ENCODE data around the gene SCUBE1. TPM values are rescaled to one million over a fixed set of nuclear protein-coding genes. Genes with fewer than 3 reads are reported as not detected.

The SCUBE1 gene
- total RNA-seq, 4 donors from 2014 or later: 0.78 to 3.5 (median 0.95) TPM

GRCh38 chr22:43209971-43210370 is 133.2 kb downstream of the SCUBE1 start:
- no peaks in the 10 kb centered on the region for H3K4me1 ChIP-seq
- no peak for DNase-seq
- H3K4me3 ChIP-seq (replicated peaks in 1 of 3): no peak overlapping the region
- H3K27me3 ChIP-seq: no peaks in the 10 kb centered on the region
- no peaks in the 10 kb centered on the region for H3K36me3 ChIP-seq
- no peak overlapping the region for H3K27ac ChIP-seq
- TF ChIP-seq POLR2A (IDR thresholded peaks at IDR 0.05) (no peak), CTCF (IDR thresholded peaks at IDR 0.05) (no peak)
- WGBS, 2 donors: 83 to 95% methylated on average over 10 to 17 of the region's 22 CpGs
- intact Hi-C loops (cut with DNase I): no loop called here
- H3K9me3 ChIP-seq: no peaks in the 10 kb centered on the region

DNA sequence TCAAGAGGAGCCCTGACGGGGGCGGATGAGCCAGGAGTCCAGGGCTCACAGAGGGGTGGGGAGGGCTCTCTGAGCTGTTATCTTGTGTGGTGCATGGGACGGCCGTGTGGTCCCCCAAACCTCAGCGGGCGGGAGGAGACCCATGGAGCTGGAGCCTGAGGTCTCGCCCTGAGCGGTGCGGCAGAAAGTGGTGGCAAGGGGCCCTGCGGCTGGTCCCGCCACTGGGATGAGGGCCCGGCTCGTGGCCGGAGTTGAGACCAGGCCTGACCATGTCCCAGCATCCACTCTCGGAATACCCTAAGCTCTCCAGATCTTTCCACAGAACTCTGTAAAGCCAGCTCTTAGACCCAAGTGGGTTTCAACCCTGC is 133.7 kb downstream of the SCUBE1 start:
- TF ChIP-seq CTCF (IDR thresholded peaks at IDR 0.05): no peak
- TF ChIP-seq POLR2A (IDR thresholded peaks at IDR 0.05): no peak
- intact Hi-C loops (cut with DNase I): no loop called here
- no peak for DNase-seq
- Histone ChIP-seq H3K9me3 (no peaks in the 10 kb centered on the region), H3K27ac (no peak overlapping the region), H3K4me1 (no peaks in the 10 kb centered on the region), H3K4me3 (replicated peaks in 1 of 3) (no peak overlapping the region), H3K27me3 (no peaks in the 10 kb centered on the region), H3K36me3 (no peaks in the 10 kb centered on the region)
- WGBS, 2 donors: 69 to 80% methylated on average over 5 of the region's 15 CpGs

GRCh38 chr22:43208703-43209522 is 134.3 kb downstream of the SCUBE1 start:
- 89 to 94% methylated on average over 13 to 19 of the region's 26 CpGs for WGBS, 2 donors

GRCh38 chr22:43207849-43208702 is 135.1 kb downstream of the SCUBE1 start:
- no peak for TF ChIP-seq POLR2A (IDR thresholded peaks at IDR 0.05)
- no peak for TF ChIP-seq CTCF (IDR thresholded peaks at IDR 0.05)
- no peak for DNase-seq
- H3K27me3 ChIP-seq: no peaks in the 10 kb centered on the region
- no peak overlapping the region for H3K4me3 ChIP-seq (replicated peaks in 1 of 3)
- intact Hi-C loops (cut with DNase I): no loop called here
- no peak overlapping the region for H3K27ac ChIP-seq
- 86 to 91% methylated on average over 24 to 26 of the region's 26 CpGs for WGBS, 2 donors
- no peaks in the 10 kb centered on the region for H3K36me3 ChIP-seq
- H3K4me1 ChIP-seq: no peaks in the 10 kb centered on the region
- no peaks in the 10 kb centered on the region for H3K9me3 ChIP-seq

More at GRCh38 chr22:43208703-43209522, 134.3 kb downstream of the SCUBE1 start:
- Histone ChIP-seq H3K27me3 (no peaks in the 10 kb centered on the region), H3K36me3 (no peaks in the 10 kb centered on the region), H3K27ac (no peak overlapping the region), H3K9me3 (no peaks in the 10 kb centered on the region), H3K4me1 (no peaks in the 10 kb centered on the region), H3K4me3 (replicated peaks in 1 of 3) (no peak overlapping the region)
- no peak for TF ChIP-seq CTCF (IDR thresholded peaks at IDR 0.05)
- no peak for TF ChIP-seq POLR2A (IDR thresholded peaks at IDR 0.05)
- intact Hi-C loops (cut with DNase I): no loop called here
- DNase-seq: no peak

DNA sequence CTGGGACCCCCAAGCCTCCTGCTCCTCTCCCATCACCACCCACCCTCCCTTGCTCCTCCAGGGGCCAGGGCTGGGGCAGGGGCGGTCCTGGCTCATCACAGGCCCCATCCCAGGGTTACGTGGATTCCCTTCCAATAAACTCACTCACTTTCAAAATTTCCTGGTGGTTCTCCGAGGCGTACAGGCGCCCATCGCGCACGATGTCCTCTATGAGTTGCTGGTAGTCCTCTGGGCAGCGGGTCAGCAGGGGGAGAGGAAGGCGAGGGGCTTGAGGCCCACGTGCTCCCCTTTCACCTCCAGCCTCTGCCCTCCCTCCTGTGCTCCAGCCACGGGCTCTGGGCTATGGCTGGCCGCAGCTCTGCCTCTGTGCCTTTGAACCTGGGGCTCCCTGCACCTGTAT is 135.8 kb downstream of the SCUBE1 start:
- intact Hi-C loops (cut with DNase I): no loop called here
- Histone ChIP-seq H3K4me3 (replicated peaks in 1 of 3) (no peak overlapping the region), H3K4me1 (no peaks in the 10 kb centered on the region), H3K27ac (no peak overlapping the region), H3K9me3 (no peaks in the 10 kb centered on the region), H3K36me3 (no peaks in the 10 kb centered on the region), H3K27me3 (no peaks in the 10 kb centered on the region)
- TF ChIP-seq CTCF (IDR thresholded peaks at IDR 0.05): no peak
- TF ChIP-seq POLR2A (IDR thresholded peaks at IDR 0.05): no peak
- 89% methylated on average over 12 to 13 of the region's 13 CpGs for WGBS, 2 donors
- no peak for DNase-seq

Measured in thyroid gland (tissue), 4 donors.